Choroid plexus epithelial cell (primary cell): ENCODE measurements around the gene FARP1.

Source experiments
- DNase-seq: peaks from one replicate; pipeline ENCODE4 v3.0.0-alpha.2; 2010; ENCODE audit warnings: low read depth
- H3K4me3 ChIP-seq: 2 replicates; pipeline ENCODE4 v1.5.1; 2011; ENCODE audit warnings: low read depth, mild to moderate bottlenecking, control low read depth, low read length, moderate library complexity
- TF ChIP-seq, protein P1 (sequence below): conservative IDR thresholded peaks from 2 replicates; pipeline ENCODE4 v1.5.1; 2011; ENCODE audit warnings: low read depth, mild to moderate bottlenecking, control low read depth, inconsistent platforms, low read length, moderate library complexity

The FARP1 gene

DNA sequence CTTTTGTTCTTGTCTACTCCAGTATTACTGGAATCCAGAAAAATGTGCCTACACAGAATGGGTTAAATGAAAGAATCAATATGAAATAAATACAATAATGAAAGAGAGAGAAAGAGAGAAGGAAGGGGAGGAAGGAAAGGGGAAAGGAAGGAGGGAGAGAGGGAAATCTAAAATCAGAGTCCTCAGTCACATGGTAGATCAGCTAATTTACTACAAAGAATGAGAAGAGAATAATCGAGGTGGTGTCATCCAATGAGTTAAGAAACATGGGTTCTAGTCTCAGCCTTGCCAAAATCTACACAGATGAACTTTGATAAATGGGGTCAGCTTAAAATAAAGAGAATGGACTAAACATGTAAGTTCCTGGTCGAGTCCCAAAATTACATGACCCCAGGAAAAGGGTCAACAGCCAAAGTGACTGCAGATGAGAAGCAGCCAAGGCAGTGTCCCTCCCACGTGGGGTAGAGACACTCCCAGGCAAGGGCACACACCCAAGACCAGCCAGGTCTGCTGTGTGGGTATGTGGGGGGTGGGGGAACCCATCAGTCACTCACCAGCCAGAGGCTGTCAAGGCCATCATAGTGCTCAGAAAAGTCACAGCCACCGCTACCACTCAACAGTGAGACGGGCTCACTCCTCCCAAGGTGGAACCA lies 330.4 kb downstream of the FARP1 start:
- H3K4me3 ChIP-seq, result no peak overlapping the region
- no peak for DNase-seq
- TF ChIP-seq, protein P1, sequence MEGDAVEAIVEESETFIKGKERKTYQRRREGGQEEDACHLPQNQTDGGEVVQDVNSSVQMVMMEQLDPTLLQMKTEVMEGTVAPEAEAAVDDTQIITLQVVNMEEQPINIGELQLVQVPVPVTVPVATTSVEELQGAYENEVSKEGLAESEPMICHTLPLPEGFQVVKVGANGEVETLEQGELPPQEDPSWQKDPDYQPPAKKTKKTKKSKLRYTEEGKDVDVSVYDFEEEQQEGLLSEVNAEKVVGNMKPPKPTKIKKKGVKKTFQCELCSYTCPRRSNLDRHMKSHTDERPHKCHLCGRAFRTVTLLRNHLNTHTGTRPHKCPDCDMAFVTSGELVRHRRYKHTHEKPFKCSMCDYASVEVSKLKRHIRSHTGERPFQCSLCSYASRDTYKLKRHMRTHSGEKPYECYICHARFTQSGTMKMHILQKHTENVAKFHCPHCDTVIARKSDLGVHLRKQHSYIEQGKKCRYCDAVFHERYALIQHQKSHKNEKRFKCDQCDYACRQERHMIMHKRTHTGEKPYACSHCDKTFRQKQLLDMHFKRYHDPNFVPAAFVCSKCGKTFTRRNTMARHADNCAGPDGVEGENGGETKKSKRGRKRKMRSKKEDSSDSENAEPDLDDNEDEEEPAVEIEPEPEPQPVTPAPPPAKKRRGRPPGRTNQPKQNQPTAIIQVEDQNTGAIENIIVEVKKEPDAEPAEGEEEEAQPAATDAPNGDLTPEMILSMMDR, result no peak

DNA sequence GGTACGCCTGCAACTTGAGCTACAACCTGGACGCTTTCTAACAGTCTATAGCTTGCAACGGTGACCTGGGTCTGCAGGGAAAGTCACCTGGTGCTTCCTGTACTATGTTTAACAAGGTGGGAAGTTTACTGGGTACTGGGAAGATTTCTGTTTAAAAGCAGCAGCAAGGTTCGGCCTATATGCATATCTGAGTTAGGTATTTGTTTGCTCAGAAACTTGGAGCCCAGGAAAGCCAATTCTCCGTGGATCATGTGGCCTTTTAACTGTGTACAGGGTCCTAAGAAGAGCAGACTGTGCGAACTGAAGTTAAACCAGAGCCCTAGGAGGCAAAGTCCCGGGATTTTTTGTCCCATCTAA lies 330.9 kb downstream of the FARP1 start:
- H3K4me3 ChIP-seq, result no peak overlapping the region
- no peak for DNase-seq
- TF ChIP-seq, protein P1, result no peak

DNA sequence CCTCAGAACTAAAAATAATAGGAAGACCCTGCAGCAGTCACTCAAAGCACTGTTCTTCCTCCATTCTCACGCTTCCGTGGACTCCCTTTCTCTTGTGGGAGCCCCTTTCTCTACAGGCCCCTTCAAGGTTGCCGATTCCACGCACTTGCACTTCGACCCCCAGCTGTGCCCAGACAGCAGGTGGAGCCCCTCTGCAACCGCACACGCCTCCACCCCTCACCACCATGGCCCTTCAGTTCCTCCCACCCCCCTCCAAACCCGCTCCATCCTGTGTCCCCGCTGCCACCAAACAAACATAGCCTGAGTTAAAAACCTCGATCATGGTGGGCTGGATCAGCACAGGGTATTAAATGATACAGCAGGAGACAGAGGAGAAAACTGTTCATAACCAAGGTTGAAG lies 331.4 kb downstream of the FARP1 start:
- H3K4me3 ChIP-seq, result no peak overlapping the region
- TF ChIP-seq, protein P1, result no peak
- no peak for DNase-seq

DNA sequence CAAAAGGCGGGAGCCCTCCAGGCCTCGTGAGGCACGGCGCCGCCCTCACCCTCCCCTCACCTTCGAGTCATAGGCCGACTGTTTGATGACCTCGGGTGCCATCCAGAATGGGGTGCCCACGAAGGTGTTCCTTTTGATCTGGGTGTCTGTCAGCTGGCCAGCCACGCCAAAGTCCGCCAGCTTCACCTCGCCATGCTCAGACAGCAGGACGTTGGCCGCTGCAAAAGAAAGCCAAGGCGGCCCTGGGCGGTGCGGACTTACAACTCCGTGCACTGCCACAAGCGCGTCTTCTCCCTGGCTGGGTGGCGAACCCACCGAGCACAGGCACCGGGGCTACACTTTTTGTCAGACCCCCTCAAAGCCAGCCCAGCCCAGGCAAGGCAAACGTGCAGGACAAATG lies 331.9 kb downstream of the FARP1 start:
- DNase-seq, result no peak
- TF ChIP-seq, protein P1, result no peak
- H3K4me3 ChIP-seq, result no peak overlapping the region

DNA sequence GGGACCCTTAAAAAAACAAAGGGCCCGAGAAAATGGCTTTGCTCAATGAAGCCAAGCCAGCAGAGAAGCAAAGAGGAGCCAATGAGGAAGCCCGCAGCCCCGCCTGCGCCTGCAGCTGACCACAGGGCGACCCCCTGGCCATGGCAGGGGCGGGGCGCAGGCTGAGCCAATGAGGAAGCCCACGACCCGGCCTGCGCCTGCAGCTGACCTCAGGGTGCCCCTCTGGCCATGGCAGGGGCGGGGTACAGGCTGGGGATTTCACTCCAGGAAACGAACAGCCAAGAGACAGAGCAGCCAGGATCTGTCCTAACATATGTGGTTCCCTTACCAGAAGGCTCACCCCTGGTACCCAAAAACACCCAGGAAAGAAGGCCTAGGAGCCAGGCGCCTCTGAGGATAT lies 332.6 kb downstream of the FARP1 start:
- H3K4me3 ChIP-seq, result no peak overlapping the region
- DNase-seq, result peak; percentile 57
- TF ChIP-seq, protein P1, result no peak

DNA sequence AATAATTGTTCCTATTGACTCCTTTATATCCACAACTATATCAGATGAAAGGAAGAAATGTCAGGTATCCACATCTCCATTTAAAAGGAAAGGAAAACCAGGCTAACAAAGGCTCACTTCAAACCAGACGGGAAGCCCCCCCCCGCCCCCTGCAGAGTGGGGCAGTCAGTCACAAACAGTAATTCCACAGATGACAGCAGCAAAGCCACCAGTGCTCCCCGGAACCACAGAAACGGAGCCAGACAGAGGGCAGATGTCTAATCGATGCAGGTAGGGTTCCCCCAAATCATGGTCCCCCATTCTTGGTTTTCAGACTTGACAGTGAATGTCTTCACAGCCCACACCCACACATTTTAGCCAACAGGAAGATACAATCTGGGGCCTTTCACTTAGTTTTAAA lies 333.2 kb downstream of the FARP1 start:
- DNase-seq, result no peak
- no peak overlapping the region for H3K4me3 ChIP-seq
- TF ChIP-seq, protein P1, result no peak

DNA sequence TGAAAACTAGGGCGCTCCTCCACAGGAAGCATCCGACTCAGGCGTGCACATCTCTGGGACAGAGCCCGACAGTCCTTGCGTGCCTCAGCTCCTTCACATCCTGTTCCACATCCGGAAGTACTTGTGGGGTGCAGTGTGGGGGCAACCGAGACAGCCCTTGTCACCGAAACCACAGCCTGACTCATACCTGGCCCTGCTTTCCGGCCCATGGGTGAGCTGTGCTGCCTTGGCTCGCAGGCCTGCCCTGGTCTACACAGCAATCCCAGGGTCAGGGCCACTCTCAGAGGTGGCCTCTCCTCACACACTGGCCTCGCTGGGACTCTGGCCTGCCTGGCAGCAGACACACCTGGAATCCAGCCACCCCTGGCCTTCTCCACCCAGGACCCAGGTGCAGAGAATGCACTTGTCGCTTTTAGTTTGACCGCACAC lies 333.7 kb downstream of the FARP1 start:
- no peak overlapping the region for H3K4me3 ChIP-seq
- peak; percentile 80 for DNase-seq
- TF ChIP-seq, protein P1, result no peak
